Calu3 (cell line): ENCODE measurements around the gene OSBPL8. TPM values are rescaled to one million over a fixed set of nuclear protein-coding genes. Genes with fewer than 3 reads are reported as not detected.

Source experiments
- BruUV-seq: library from RNA; stranded (reverse); fragments of 400-500 nt; replicated peaks from 2 replicates; lab custom pipeline; 2021; lab: Mats Ljungman, UMichigan
- CTCF ChIA-PET: fragments of 300-600 bp; sonication (Branson Sonifier 250); formaldehyde crosslinking; loops from one replicate; lab custom pipeline; 2022; ENCODE audit warnings: antibody characterized with exemption; lab: Charles Lee
- DNase-seq: peaks from one replicate; pipeline ENCODE4 v3.0.0; 2022
- H3K27ac Mint-ChIP-seq: one replicate; pipeline ENCODE4 v1.8.0; 2022; ENCODE audit warnings: mixed read lengths; ENCODE audit not compliant: unreplicated experiment
- H3K27me3 Mint-ChIP-seq: one replicate; pipeline ENCODE4 v1.8.0; 2022; ENCODE audit warnings: mixed read lengths; ENCODE audit not compliant: unreplicated experiment
- H3K36me3 Mint-ChIP-seq: one replicate; pipeline ENCODE4 v1.8.0; 2022; ENCODE audit warnings: mild to moderate bottlenecking, moderate library complexity, mixed read lengths; ENCODE audit not compliant: insufficient read depth, unreplicated experiment
- H3K4me1 Mint-ChIP-seq: one replicate; pipeline ENCODE4 v1.8.0; 2022; ENCODE audit warnings: mild to moderate bottlenecking, low read depth, mixed read lengths; ENCODE audit not compliant: unreplicated experiment
- H3K4me3 Mint-ChIP-seq: one replicate; pipeline ENCODE4 v1.8.0; 2022; ENCODE audit warnings: mild to moderate bottlenecking, low read depth, moderate library complexity, mixed read lengths; ENCODE audit not compliant: unreplicated experiment
- H3K9me3 Mint-ChIP-seq: one replicate; pipeline ENCODE4 v1.8.0; 2022; ENCODE audit warnings: low read depth, mixed read lengths; ENCODE audit not compliant: unreplicated experiment
- intact Hi-C: fragments of 100-400 bp; cut with micrococcal nuclease; formaldehyde crosslinking; loops from one replicate; pipeline ENCODE4 v1.10.0; 2022; ENCODE audit not compliant: unreplicated experiment
- total RNA-seq: library from RNA; stranded (reverse); gene quantifications from 2 replicates; pipeline ENCODE4 v1.2.3, GENCODE V29; 2022
- TF ChIP-seq, protein P1 (sequence below): fragments of 200-600 bp; IDR thresholded peaks from one replicate; pipeline ENCODE4 v1.8.0; 2022; ENCODE audit warnings: antibody characterized with exemption; ENCODE audit not compliant: unreplicated experiment

Gene OSBPL8
- total RNA-seq, 1 experiment from 2014 or later, result 64.9 TPM

DNA sequence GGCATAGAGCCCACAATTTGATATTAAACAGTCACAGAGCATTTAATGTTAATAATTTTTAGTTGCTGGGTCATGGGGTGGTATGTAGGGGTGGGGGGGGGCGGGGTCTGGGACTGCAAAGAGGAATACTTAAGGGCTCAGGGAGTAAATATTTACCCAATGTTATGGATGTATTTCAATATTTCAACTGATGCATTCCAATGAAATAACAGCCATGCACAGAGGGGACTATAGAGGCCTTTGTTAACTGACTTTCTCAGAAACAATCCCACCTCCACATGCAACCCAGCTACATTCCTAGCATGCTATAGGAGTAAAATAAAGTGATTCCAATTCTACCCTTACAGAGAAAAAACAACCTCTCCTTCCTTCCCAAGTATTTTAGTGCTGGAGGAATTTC is 203.5 kb downstream of the OSBPL8 start:
- no peaks in the 10 kb centered on the region for H3K9me3 Mint-ChIP-seq
- intact Hi-C loops, result loop anchor here (1.0 kb wide), 1 partner anchor 66 kb away; no protein-coding TSS in a partner anchor
- CTCF ChIA-PET, result interaction anchor here (0.8 to 1.9 kb wide), 3 partner anchors 9 to 100 kb away, joined by 3 to 7 read pairs (median 4); no protein-coding TSS in a partner anchor
- peak overlapping the region; percentile 48 for H3K27ac Mint-ChIP-seq
- no peaks in the 10 kb centered on the region for H3K27me3 Mint-ChIP-seq
- peaks cover 5% of the 10 kb centered on the region for H3K36me3 Mint-ChIP-seq
- BruUV-seq, result no TSS peak
- TF ChIP-seq, protein P1, sequence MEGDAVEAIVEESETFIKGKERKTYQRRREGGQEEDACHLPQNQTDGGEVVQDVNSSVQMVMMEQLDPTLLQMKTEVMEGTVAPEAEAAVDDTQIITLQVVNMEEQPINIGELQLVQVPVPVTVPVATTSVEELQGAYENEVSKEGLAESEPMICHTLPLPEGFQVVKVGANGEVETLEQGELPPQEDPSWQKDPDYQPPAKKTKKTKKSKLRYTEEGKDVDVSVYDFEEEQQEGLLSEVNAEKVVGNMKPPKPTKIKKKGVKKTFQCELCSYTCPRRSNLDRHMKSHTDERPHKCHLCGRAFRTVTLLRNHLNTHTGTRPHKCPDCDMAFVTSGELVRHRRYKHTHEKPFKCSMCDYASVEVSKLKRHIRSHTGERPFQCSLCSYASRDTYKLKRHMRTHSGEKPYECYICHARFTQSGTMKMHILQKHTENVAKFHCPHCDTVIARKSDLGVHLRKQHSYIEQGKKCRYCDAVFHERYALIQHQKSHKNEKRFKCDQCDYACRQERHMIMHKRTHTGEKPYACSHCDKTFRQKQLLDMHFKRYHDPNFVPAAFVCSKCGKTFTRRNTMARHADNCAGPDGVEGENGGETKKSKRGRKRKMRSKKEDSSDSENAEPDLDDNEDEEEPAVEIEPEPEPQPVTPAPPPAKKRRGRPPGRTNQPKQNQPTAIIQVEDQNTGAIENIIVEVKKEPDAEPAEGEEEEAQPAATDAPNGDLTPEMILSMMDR, result no peak
- peak; percentile 47 for DNase-seq
- H3K4me3 Mint-ChIP-seq, result peak overlapping the region; percentile 33
- peaks cover 27% of the 10 kb centered on the region for H3K4me1 Mint-ChIP-seq

DNA sequence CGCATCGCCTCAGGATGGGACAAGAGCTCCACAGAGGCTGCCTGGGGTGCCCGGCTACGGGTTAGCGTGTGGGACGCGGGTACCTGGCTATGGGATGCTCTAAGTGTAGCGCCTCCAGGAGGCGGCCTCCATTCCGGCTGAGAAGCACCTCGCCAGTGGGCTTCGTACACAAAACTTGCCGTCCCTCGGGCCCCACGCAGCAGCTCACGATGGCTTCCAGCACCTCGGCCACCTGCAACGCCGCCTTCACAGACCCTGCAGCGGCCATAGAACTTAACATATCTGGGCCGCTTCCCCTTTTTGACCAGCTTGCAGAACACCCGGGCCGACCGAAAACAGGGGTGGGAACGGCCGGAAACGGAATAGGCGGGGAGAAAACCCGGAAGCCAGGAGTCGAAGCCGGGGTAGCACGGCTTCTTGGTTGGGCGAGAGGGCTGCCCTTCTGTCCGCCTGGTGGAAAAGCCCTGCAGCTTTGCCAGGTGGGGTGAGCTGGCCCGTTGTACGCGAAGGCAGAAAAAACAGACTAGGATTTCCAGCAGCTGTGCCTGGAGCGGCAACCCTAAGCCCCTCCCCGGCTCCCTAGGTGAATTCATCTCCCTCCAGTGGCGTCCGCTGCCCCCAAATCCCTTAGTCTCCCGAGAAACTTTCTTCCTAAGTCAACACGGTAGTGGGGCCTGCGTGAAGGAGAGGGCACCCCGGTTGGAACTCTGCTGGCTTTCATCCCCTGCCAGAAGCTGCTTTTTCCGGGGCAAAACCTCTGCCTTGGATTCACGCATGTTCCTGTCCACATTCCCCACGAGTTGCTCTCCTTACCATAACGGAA is 211.3 kb downstream of the OSBPL8 start, which contains the start of gene BBS10:
TSS of gene BBS10 (minus strand) at position 337 of the 823 bp plus-strand sequence. CDS start at position 280, 57 bp downstream.
- peaks cover 23% of the 10 kb centered on the region for H3K36me3 Mint-ChIP-seq
- TF ChIP-seq, protein P1, result no peak
- peaks cover 25% of the 10 kb centered on the region for H3K4me1 Mint-ChIP-seq
- CTCF ChIA-PET, result interaction anchor here (0.5 to 2.3 kb wide), 8 partner anchors 8 to 957 kb away, joined by 3 to 12 read pairs (median 4); partner anchors contain the start of gene GLIPR1L2
- H3K4me3 Mint-ChIP-seq, result peak within 1 kb of the TSS; percentile 89
- TSS peak; percentile 98 for BruUV-seq
- peak within 1 kb of the TSS; percentile 85 for H3K27ac Mint-ChIP-seq
- peak; percentile 92 for DNase-seq
- intact Hi-C loops, result loop anchor here (5.0 kb wide), 3 partner anchors 209 to 301 kb away; partner anchors contain the start of gene OSBPL8
- no peaks in the 10 kb centered on the region for H3K27me3 Mint-ChIP-seq
- no peaks in the 10 kb centered on the region for H3K9me3 Mint-ChIP-seq

DNA sequence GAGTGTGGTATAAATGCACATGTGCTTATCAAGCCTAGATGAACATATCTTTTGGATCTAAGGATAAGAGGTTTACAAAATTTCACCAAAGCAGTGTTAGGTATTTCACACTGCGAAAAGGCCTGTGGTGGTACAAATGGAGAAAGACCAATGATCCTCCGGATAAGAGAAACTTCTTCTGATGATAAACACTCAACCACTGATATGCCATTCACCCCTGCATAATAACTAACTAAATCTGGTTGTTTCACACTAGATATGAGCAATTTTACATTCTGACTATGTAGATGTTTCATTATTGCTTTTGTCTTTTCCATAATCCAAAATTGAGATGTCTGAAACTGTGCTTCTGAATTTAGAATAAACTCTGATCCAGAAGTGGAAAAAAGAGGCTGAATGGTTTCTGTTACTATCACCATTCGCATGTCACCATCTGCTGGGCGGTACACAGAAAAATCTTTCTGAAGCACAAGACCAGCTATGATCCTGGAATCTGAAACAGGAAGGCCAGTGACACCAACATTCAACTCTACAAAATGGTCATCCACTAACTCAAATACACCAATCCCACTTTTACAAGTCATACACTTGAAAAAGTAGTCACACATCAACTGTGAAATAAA is 212.7 kb downstream of the OSBPL8 start:
- CTCF ChIA-PET, result interaction anchor here (0.5 to 2.3 kb wide), 11 partner anchors 9 to 819 kb away, joined by 3 to 12 read pairs (median 4); no protein-coding TSS in a partner anchor
- intact Hi-C loops, result loop anchor here (1.0 to 5.0 kb wide), 7 partner anchors 110 to 822 kb away; partner anchors contain the start of genes NAP1L1 and OSBPL8
- no peaks in the 10 kb centered on the region for H3K9me3 Mint-ChIP-seq
- H3K27ac Mint-ChIP-seq, result peak overlapping the region; percentile 85
- peaks cover 23% of the 10 kb centered on the region for H3K36me3 Mint-ChIP-seq
- no peaks in the 10 kb centered on the region for H3K27me3 Mint-ChIP-seq
- peaks cover 29% of the 10 kb centered on the region for H3K4me1 Mint-ChIP-seq
- TF ChIP-seq, protein P1, result peak; percentile 23
- DNase-seq, result peak; percentile 33
- no TSS peak for BruUV-seq
- peak overlapping the region; percentile 89 for H3K4me3 Mint-ChIP-seq

- BruUV-seq, result no TSS peak
- DNase-seq, result no peak
- Mint-ChIP-seq H3K4me1 (peaks cover 36% of the 10 kb centered on the region), H3K9me3 (no peaks in the 10 kb centered on the region), H3K4me3 (peak overlapping the region; percentile 89), H3K27ac (no peak overlapping the region), H3K36me3 (peaks cover 23% of the 10 kb centered on the region), H3K27me3 (no peaks in the 10 kb centered on the region)
- CTCF ChIA-PET, result no interaction called here
- TF ChIP-seq, protein P1, result no peak
- intact Hi-C loops, result loop anchor here (2.0 to 5.0 kb wide), 6 partner anchors 111 to 299 kb away; partner anchors contain the start of genes NAP1L1 and OSBPL8
Observed at GRCh38 chr12:76346236-76346635, 213.3 kb downstream of the OSBPL8 start.
